Choroid plexus epithelial cell (primary cell): ENCODE results near the gene TCF4.

Experiments used
- DNase-seq: peaks from one replicate; pipeline ENCODE4 v3.0.0-alpha.2; 2010; ENCODE audit warnings: low read depth
- H3K4me3 ChIP-seq: 2 replicates; pipeline ENCODE4 v1.5.1; 2011; ENCODE audit warnings: low read depth, mild to moderate bottlenecking, control low read depth, low read length, moderate library complexity
- CTCF ChIP-seq: conservative IDR thresholded peaks from 2 replicates; pipeline ENCODE4 v1.5.1; 2011; ENCODE audit warnings: low read depth, mild to moderate bottlenecking, control low read depth, inconsistent platforms, low read length, moderate library complexity

TCF4 gene

GRCh38 chr18:55419132-55419946, 168.7 kb downstream of the TCF4 start:
- no peak for TF ChIP-seq CTCF
- no peak for DNase-seq
- H3K4me3 ChIP-seq: no peak overlapping the region

DNA sequence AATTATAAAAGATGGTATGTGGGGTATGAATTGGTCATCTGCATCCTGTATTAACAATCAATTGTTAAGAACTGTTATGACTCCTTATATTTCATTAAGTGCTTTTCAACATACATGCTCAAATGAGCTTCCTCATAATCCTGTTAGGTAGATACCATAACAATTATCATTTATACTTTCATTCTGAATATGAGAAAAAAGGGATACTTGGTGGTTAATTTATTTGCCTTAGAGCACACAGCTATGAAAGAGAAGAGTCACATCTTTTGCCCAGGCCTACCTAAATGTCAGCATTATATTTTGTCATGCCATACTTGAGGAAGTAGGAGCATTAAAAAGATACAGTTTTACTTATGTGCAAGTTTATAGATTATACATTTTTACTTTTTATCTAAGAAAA, 169.6 kb downstream of the TCF4 start:
- H3K4me3 ChIP-seq: no peak overlapping the region
- DNase-seq: no peak
- no peak for TF ChIP-seq CTCF

DNA sequence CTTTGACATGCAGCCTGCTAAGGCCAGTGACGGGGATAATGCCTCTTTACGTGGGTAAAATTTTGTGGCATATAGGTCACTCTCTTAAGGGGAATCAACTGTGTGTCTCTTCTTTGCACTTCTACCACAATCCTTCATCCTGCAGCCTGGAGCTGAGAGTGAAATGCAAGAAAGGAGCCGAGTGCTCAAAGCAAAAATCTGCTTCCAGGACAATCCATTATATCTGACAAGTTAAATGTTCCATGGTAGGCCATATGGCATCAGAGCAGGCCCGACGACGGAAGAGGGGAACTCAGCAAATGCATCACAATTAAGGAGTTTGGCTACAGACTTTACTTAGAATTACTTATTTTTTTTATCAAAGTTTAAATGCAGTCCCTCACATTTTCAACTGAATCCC, 171.2 kb downstream of the TCF4 start:
- DNase-seq: no peak
- H3K4me3 ChIP-seq: no peak overlapping the region
- TF ChIP-seq CTCF: no peak

- H3K4me3 ChIP-seq: no peak overlapping the region
- peak; percentile 97 for TF ChIP-seq CTCF
- peak; percentile 92 for DNase-seq
These were observed 172.6 kb downstream of the TCF4 start for GRCh38 chr18:55415258-55415871.

DNA sequence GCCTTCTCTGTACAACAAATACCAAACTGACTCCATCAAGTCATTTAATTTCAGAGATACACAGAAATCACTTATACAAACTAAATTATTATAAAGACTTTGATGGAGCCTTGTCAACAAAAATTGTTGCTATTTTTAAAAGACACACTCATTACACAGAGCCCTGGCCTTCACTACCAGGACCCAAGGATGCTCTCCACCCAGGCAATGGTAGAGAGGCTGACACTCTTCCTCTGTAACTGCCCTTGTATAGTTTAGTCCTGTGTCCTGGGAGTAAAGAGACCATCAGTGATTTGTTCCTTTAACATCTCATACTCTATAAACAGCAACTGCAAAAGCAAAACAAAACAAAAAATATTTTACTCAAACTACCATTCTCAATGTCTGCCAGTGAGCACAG, 173.5 kb downstream of the TCF4 start:
- H3K4me3 ChIP-seq: no peak overlapping the region
- no peak for DNase-seq
- no peak for TF ChIP-seq CTCF

- DNase-seq: no peak
- H3K4me3 ChIP-seq: no peak overlapping the region
- TF ChIP-seq CTCF: no peak
These were observed 174.5 kb downstream of the TCF4 start for GRCh38 chr18:55413474-55413873.
